NCI-H748 (cell line): Measurements from ENCODE around the gene TLNRD1.

Experiments
- DNase-seq: peaks from one replicate; lab custom pipeline; 2025; ENCODE audit not compliant: unreplicated experiment; lab: John Stamatoyannopoulos, UW

TLNRD1 gene

DNA sequence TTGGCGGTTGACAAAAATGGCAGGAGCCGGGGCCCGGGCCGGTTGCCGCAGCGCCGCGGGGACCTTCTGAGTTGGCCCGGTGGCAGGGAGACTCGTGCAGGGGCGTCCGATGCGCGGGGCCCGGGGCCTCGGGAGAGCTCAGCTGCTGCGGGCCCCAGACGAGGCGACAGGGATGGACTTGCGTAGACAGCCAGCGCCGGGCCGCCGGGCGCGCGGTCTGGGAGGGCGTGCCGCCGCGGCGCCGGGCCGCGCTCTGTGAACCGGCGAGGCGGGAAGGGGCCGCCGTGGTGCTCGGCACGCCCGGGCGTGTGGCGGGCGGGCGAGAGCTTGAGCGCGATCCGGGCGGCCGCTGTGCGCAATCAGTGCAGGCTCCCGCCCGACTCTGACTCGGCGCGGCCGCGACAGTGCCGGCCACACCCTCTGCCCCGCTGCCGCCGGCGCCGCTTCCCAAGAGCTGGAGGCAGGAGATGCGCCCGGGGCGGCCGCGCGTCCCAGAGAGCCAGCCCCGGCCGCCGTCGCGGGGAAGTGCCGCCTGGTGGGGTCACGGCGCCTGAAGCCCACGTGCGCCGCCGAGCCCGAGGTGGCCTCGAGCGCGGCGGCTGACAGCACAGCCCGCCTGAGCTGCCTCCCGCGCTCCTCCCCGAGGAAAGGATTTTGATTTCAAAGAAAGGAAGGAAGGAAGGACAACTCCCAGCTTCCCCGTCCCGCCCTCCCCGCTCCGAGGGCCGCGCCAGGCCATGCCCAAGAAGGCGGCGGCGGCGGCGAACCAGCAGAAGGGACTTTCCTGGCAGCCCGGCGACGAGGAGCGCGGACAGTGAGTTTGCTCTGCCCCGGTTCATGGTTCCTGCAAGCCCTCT lies 657 bp downstream of the TLNRD1 start:
- peak; percentile 61 for DNase-seq

DNA sequence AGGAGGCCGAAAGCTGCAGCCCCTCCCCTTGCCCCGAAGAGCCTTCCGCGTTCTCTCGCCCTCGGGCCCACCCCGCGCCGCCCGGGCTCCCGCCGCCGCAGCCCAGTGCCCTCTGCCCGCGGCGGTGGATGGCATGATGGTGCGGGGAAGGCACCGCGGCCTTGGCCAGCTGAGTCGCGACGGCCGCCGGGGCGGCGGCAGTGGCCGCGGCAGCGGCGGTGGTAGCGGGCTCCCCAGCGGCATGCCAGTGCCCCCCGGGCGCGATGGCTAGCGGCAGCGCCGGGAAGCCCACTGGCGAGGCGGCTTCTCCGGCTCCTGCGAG lies 1.2 kb downstream of the TLNRD1 start:
- no peak for DNase-seq

DNA sequence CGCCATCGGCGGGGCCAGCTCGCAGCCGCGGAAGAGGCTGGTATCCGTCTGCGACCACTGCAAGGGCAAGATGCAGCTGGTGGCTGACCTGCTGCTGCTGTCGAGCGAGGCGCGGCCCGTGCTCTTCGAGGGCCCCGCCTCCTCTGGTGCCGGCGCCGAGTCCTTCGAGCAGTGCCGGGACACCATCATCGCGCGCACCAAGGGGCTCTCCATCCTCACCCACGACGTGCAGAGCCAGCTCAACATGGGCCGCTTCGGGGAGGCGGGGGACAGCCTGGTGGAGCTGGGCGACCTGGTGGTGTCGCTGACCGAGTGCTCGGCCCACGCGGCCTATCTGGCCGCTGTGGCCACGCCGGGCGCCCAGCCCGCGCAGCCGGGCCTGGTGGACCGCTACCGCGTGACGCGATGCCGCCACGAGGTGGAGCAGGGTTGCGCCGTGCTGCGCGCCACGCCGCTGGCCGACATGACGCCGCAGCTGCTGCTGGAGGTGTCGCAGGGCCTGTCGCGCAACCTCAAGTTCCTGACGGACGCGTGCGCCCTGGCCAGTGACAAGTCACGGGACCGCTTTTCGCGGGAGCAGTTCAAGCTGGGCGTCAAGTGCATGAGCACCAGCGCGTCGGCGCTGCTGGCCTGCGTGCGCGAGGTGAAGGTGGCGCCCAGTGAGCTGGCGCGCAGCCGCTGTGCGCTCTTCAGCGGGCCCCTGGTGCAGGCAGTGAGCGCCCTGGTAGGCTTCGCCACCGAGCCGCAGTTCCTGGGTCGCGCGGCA lies 1.8 kb downstream of the TLNRD1 start:
- DNase-seq = peak; percentile 34

DNA sequence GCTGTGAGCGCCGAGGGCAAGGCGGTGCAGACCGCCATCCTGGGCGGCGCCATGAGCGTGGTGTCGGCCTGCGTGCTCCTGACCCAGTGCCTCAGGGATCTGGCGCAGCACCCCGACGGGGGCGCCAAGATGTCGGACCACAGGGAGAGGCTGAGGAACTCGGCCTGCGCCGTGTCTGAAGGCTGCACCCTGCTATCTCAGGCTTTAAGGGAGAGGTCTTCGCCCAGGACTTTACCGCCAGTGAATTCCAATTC lies 2.3 kb downstream of the TLNRD1 start:
- no peak for DNase-seq

DNA sequence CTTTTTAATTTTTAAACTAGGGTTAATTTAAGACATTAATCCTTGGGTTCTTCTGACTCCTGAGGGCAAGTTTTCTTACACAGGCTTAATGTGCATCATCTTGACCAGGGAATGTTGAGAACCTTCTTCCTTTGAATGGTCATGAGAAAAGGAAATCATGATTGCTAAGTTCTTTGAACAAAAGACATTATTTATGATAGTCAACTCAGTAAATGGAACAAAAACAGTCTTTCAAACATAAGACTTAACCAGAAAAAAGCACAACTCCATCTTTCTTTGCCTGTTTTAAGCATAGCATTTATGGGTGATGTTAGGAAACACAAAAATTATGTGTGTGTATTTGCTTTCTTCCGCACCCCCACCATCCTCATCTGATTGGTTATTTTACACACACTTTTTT lies 5.4 kb downstream of the TLNRD1 start:
- DNase-seq = no peak

DNA sequence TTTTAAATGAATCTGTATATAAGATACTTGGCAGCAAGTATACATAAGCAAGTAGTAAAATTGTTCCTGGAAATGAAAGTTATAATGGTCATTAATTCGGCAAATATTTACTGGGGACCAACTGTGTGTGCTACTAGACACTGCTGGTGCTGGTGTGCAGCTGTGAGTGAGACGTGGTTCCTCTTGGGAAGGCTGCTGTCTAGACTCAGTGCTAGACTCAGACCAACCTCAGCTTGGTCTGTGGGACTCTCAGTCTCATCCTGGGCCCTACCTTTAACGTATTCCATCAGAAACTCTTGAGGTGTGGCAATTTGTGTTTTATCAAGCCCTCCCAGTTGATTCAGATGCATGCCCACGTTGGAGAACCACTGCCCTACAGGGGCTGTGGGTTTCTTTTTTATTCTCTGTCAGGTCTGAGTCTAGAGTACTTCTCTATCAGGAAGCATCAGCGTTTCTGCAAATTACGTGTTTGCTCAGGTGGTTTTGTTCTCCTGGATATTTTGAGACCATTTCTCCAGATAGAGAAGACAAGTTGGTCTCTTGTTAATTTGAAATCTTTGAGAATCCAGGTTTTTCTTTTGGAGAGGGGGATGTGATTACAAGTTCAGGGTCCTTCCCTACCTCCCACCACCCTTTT lies 6.8 kb downstream of the TLNRD1 start:
- DNase-seq = no peak

DNA sequence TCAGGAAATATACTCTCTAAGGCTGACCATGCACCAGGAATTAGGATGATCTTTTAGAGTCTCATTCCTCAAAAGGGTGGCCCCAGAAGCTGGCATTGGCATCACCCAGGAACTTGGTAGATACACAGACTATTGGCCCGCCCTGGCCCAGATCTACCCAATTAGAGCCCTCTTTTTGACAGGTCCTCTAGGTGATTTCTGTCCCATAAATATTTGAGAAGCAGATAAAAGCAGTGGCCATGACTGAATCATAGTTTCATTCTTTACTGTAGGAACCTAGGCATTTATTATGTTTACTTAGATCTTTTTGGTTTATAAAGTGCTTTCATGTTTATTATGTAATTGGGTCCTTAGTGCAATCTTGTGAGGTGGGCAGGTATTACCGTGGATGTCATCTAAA lies 7.6 kb downstream of the TLNRD1 start:
- no peak for DNase-seq

DNA sequence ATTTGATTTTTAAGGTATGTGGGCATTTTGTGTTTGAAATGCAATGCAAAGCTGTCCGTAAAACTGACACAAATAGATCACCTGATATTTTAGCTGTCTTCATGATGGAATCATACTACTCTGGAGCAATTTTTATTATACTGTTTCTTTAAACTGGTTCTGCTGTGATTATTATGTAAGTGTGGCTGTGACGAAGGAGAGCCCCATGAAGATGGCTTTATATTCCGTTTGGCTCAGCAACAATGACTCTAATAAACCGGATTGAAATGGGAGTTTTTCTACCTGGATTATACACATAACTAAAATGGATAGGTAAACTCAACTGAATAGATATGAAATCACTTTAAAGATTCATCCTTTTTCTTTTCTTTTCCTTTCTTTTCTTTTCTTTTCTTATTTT lies 9.4 kb downstream of the TLNRD1 start:
- DNase-seq = no peak

DNA sequence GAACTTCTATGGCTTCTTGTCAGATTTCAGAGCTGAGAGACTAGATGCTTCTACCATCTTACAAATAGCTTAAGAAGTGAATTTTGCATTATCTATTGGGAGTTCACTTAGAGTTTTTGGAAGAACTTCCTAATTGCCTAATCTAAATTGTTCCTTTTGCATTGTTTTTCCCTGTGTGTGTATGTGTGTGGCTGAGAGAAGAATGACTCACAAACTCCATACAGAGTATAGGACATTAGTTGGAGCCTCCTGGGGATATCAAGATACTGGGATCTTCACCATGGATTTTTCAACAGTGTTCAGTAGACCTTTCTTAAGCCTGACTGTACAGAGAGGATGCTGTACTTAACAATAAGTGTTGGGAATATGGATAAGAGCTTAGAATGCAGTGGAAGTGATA lies 10.9 kb downstream of the TLNRD1 start:
- DNase-seq = no peak

DNA sequence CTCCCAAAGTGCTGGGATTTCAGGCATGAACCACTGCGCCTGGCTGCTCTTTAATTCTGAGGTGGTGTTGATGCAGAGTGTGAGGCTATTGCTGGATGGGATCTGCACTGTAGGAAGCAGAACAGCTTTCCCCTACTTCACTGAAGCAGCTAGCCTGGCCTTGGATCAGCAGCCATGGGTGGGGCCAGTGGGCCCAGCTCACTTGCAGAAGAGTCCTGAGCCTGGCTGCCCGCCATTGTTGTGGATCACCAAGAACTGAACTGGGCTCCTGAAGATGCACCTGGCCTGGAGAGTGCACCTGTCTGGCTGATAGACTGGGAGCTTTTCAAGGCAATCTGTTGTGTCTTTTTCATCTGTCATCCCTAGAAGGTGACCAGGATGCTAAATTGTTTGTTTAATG lies 11.9 kb downstream of the TLNRD1 start:
- no peak for DNase-seq

DNA sequence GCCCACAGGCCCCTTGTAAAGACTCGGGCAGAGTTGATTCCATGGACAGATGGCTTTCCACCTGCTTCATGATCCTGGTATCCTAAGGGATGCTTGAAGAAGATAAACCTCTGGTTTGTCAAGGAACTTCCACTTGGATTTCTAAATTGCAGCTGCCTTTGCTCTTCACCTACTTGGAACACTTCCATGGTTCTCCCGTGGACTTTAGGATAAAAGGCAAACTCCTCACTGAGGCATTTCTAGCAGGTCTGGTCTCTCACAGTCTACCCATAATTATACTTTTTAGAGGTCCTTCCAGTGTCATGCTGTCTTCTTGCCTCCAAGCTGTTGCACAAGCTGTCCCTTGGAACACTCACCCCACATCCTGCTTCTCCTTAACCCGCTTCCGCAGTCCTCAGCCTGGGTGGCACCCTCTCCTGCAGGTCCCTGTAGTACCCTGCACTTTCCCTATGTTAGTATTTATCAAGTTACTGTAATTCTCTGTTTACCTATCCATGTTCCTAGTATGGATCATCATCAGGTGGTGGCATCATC lies 12.7 kb downstream of the TLNRD1 start:
- DNase-seq = no peak

DNA sequence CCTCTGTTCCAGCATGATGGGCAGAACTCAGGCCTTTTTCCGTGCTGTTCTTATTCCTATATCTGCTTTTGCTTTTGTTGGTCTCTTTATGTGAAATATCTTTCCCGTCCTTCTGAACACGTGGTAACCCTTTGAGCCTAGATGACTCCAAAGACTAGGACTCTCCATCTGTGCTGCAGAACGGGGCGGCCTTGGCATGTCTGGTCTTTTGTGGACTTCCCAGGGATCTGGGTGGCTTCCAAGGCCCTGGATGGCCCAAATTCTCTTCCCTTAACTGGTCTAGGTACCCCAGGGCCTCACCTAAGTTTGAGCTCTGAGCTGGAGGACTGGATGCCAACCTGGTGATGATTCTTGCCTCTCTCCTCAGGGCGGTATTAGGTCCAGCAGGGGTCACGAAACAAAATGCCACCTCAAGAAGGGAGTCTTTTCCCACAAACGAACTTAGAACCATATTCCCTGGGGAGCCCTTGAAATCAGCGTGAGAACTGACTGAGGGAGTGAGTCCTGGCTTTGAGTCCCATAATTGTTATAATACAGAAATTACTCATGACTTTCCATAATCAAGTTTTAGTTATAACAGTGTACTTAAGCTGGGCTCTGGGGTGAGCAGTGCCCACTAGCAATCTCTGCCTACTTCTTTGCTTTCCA lies 13.8 kb downstream of the TLNRD1 start:
- DNase-seq = no peak

DNA sequence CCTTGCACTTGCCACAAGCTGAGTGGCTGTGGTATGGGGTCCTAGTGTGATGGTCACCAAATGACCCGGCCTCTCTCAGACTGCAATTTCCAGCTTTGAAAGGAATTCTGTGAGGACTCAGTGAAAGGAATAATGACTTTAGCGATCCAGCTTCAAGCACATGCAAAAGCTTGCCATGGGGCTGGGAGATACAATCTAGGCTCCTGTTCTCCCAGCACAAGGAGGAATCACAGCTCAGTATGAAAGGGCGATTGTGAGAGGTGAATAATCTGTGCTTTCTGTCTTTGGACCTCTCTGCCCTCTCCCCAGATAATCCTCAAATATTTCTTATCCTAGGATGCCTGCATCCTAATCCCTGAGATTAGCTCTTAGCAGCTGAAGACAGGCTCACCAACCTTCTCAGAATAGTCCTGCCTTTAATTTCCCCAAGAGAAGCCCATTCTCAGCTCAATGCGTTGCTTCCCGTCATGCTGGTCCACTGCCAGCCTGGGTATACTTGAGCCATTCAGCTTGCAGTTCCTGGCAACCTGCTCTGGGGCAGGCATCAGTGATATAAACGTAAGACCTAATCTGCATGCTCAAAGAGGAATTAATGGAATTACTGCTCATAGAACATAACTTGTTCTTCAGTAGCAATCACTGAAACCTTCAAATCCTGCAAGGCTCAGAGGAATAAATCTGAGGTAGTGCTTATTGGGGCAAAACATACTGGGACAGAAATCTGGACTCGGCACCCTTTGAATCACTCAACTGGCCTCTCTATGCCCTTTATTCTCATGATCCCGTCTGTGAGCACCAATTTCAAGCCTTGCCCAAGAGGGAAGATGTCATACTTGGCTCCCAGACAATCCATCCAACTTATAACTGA lies 15.1 kb downstream of the TLNRD1 start:
- DNase-seq = no peak

DNA sequence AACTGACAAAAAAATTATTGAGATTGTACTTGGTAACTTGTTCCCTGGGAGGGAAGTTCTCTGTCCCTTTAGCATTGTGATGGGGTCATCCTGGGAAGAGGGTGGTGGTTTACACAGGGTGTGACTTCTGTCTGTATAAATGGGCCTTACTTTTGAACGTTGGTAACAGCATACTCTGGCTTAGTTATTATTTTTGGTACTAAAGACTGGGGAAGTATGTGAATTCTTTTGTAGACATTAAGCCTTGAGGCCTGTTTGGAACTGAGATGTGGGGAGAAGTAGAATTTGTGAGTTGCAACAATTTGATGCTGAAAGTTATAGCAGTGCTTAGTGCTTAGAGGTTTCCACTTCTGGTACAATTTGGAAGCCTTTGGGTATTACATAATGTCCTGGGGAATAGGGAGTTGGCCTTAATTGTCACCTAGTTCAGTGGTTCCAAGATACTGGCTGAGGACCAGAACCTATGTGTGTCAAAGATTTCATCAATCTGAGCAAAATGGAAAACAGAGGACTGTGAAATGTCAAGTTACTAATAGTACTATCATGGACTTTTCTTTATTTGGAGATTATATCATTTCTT lies 15.9 kb downstream of the TLNRD1 start:
- DNase-seq = no peak

DNA sequence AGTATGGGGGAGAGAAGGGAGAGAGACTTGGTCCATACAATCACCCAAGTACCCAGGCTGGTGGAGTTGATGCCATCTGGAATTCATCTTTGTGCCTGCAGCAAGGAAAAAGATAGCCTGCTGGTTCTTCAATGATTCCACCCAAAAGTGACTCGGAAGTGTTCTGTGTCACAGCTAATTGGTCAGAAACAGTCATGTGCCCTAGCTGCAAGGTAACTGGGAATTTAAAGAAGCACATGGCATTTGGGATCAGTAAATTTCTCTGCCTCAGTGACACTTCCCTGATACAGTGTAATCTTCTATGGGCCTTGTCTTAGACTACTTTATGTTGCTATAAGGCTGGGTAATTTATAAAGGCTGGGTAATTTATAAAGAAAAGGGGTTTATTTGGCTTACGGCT lies 17.5 kb downstream of the TLNRD1 start:
- no peak for DNase-seq

DNA sequence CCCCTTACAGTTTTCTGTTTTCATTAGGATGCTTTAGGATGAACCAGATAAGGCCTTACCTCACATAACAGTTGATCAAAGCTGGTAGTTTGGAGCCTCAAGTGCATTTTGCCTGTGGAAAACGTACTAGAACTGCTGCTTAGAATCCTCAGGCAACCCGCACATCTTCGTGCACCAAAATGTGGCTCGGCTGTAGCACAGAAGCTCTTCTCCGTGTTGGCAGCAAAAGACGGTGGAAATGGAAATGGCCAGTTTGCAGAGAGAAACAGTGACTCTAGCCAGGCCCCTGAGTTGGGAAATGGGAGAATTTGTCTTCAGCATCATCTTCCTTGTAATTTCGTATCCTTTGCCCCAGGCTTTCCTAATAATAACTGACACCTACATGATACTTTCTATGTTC lies 20.6 kb downstream of the TLNRD1 start:
- no peak for DNase-seq

DNA sequence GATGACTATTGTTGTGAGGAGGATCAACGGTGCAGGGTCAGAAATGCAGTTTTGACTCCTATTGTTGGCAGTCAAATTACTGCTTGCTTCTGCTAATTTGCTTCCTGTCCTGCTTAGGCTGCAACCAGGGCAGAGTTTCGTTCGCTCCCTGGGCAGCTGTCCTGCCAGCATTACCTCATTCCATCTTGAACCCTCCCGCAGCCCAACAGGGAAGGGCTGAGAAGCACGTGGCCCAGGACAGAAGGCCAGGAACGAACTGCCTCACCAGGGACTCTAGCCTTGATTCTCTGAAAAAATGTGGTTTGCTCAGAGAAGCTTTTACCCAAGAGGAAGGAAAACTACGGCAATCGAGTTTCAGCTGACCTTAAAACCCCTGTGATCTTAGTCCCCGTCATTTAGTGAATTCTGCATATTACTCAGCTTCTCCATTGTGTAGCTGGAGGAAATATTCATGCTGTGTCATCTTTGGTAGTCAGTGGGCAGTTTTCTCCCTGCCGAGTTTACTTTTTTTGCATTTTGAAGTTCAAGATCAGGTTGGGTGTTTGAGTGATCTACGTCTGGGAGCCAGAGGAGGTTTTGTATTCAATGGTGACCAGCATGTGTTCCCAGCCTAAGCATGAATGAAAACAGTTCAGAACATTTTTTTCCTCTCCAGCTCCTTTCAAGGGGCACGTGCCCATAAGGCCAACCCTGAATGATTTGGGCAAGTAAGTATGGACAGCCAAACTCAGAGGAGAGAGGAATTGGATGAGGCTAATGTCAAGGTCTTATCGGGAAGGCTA lies 23.0 kb downstream of the TLNRD1 start:
- no peak for DNase-seq

DNA sequence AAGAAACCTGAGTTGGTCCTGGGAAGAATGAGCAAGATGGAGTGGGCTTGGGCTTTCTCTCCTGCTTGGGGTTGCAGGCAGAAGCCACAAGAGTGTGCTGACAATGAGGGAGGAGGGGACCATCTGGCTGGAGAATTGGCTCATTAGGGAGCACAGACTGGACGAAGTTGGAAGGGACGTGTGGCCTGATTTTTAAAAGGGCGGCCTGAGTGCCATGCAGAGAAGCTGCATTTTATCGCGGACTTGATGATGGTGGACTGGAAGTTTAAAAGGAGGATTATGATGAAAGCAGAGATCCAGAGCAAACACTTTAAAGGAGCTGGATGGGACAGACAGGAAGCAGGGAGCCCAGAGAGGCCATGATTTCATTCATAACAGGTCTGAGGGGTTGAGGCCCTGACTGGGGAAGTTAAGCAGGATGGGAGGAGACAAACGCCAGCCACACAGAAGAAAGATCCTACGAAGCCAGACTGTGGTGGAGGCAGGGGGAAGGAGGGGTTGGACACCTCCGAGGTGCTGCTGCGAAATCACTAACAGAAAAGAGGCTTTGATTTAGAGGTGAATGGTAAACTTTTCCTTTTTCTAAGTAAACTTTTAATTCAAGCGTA lies 23.6 kb downstream of the TLNRD1 start:
- DNase-seq = no peak

DNA sequence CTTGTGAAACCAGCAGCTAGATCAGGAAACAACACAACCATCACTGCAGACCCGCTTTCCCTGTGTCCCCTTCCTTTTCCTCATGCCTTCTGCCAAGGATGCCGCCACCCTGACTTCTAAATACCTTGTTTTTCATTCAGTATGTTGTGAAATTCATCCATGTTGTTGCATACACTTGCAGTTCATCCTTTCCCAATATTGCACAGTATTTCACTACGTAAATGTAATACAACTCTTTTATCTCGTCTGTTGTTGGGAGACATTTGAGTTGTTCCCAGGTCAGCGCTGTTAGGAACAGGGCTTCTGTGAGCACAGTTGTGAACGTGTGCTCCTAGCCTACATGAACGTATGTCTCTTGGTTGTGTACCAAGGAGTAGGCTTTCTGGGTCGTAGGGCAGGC lies 24.2 kb downstream of the TLNRD1 start:
- no peak for DNase-seq
